ENCODE data around the gene KRT6C. TPM values are rescaled to one million over a fixed set of nuclear protein-coding genes. Genes with fewer than 3 reads are reported as not detected.
A peak's percentile ranks its signal among the peaks of the same experiment; 100 is the strongest.

The KRT6C gene
- total RNA-seq: not detected
- long read RNA-seq: 0 reads

DNA sequence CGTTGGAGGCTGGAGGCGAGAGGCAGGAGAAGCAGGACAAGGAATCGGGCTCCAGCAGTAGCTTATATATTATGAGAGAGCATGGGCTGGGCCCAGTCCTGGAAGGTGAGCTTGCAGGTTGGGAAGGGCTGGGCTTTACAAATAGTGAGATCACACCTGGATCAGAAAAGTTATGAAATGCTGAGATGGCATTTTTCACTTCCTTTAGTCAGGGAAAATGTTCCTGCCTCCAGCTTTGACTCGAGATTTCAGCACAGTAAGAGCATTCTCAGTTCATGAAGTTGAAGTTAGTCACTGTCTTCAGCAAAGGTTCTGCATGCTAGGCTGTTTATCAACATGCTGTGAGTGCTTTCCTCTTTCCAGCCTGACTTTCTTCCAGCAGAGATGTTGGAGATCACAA lies at the start of gene KRT6C:
TSS of gene KRT6C (minus strand) at position 38 of the 400 bp plus-strand sequence. CDS start 68 bp downstream, outside the sequence.
- DNase-seq (no peak), ATAC-seq (no peak)
- intact Hi-C loops (cut with DNase I): no loop called here

DNA sequence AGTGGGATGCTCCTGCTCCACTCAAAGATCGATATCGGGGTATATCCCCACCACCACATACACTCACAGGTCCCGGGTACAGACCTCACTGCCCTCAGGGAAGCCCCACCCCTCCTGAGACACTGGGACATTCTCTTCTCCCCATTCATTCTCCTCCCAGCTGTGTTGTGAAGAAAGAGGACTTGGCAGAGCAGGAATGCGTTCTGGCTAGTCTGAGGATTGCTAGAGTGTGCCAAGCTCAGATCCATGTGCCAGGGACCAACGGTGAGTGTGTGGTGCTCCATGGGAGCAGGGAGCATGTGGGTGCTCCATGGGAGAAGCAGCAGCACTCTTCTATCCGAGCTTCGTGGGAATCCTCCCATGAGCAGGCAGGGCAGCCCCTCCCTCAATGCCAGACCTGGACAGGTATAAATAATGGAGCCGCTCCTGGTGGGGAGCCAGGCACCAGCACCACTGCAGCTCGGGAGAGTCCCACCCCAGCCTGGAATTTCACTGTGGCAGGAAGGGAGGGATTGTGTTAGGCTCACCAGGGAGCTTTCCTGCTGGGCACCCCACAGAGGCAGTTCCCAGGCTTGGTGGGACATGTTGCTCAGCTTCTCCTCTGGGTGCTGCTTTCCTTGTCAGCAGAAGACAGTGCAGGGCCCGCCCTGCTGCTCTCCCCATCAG lies 48.9 kb upstream of the KRT6C start:
- Histone ChIP-seq H3K4me1 (no peaks in the 10 kb centered on the region), H3K4me3 (no peak overlapping the region), H3K27me3 (ENCODE audit: low read depth) (peaks cover under 1% of the 10 kb centered on the region), H3K36me3 (no peaks in the 10 kb centered on the region), H3K27ac (no peak overlapping the region), H3K9me3 (no peaks in the 10 kb centered on the region)
- ATAC-seq (no peak), DNase-seq (no peak)
- intact Hi-C loops (cut with DNase I): no loop called here
- TF ChIP-seq, protein P1, sequence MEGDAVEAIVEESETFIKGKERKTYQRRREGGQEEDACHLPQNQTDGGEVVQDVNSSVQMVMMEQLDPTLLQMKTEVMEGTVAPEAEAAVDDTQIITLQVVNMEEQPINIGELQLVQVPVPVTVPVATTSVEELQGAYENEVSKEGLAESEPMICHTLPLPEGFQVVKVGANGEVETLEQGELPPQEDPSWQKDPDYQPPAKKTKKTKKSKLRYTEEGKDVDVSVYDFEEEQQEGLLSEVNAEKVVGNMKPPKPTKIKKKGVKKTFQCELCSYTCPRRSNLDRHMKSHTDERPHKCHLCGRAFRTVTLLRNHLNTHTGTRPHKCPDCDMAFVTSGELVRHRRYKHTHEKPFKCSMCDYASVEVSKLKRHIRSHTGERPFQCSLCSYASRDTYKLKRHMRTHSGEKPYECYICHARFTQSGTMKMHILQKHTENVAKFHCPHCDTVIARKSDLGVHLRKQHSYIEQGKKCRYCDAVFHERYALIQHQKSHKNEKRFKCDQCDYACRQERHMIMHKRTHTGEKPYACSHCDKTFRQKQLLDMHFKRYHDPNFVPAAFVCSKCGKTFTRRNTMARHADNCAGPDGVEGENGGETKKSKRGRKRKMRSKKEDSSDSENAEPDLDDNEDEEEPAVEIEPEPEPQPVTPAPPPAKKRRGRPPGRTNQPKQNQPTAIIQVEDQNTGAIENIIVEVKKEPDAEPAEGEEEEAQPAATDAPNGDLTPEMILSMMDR (IDR thresholded peaks at IDR 0.05): no peak

More for the DNA sequence above, at the start of gene KRT6C:
- no peaks in the 10 kb centered on the region for H3K27me3 ChIP-seq (ENCODE audit: low read depth)
- no peak within 1 kb of the TSS for H3K27ac ChIP-seq
- H3K4me3 ChIP-seq: no peak within 1 kb of the TSS
- no peaks in the 10 kb centered on the region for H3K9me3 ChIP-seq
- no peaks in the 10 kb centered on the region for H3K36me3 ChIP-seq
- H3K4me1 ChIP-seq: no peaks in the 10 kb centered on the region
- TF ChIP-seq, protein P1 (IDR thresholded peaks at IDR 0.05): no peak

DNA sequence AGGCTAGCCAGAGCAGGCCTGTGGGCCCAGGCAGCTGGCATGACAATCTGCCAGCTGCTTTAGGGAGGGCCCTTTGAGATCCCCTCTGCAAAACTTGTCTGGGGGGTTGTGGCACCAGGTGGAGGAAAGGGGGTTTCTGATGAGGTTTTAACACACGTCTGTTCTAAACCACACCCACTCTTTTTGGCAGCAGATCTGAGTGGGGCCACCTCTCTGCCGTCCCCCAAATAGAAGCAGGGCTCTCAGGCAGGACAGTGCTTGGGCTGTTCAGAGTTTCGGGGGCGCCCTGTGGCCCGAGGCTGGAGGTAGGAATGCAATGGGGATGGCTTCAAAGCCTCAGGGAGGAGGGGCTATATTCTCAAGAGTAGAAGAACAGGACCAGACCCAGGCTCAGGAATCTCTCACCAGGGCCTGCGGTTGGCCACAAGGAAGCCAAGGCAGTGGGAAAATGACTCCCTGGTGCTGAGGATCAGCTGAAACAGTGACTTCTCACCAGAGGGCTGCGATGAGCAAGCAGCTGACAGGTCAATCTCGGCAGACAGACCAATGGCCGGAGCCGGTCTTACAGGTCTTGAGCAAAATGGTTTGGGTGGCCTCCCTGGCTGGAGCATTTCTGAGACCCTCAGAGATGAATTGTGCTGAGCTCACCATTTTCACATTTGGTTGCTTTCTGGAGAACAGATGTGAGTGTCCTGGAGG lies 48.1 kb upstream of the KRT6C start:
- H3K4me3 ChIP-seq: no peak overlapping the region

DNA sequence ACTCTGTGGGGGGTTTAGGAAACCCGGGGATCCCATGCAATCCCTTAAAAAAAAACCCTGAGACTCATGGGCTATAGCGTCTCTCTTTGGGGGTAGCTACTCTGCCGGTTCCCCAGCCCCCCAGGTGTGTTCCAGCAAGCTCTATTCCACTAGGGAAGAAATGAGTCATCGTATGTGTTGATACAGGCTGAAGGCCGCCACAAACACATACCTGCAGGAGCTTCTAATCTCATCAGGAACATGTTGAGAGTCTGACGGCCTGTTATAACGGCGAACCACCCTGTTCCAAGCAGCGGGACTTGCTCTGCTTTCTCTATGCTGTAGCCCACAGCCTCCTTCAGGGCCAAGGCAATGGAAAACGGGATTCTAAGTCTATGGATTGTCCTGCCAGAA lies 47.6 kb upstream of the KRT6C start:
- Histone ChIP-seq H3K36me3 (no peaks in the 10 kb centered on the region), H3K27me3 (ENCODE audit: low read depth) (no peaks in the 10 kb centered on the region), H3K9me3 (no peaks in the 10 kb centered on the region), H3K4me3 (no peak overlapping the region), H3K27ac (no peak overlapping the region), H3K4me1 (no peaks in the 10 kb centered on the region)
- TF ChIP-seq, protein P1 (IDR thresholded peaks at IDR 0.05): no peak
- ATAC-seq (peak in 1 of 2 donors; percentile 26), DNase-seq (no peak)
- intact Hi-C loops (cut with DNase I): no loop called here

More for the DNA sequence above, 48.1 kb upstream of the KRT6C start:
- intact Hi-C loops (cut with DNase I): no loop called here
- H3K4me1 ChIP-seq: no peaks in the 10 kb centered on the region
- no peak overlapping the region for H3K27ac ChIP-seq
- DNase-seq: no peak
- H3K27me3 ChIP-seq (ENCODE audit: low read depth): no peaks in the 10 kb centered on the region
- TF ChIP-seq, protein P1 (IDR thresholded peaks at IDR 0.05): no peak
- H3K9me3 ChIP-seq: no peaks in the 10 kb centered on the region
- H3K36me3 ChIP-seq: no peaks in the 10 kb centered on the region
- no peak for ATAC-seq

DNA sequence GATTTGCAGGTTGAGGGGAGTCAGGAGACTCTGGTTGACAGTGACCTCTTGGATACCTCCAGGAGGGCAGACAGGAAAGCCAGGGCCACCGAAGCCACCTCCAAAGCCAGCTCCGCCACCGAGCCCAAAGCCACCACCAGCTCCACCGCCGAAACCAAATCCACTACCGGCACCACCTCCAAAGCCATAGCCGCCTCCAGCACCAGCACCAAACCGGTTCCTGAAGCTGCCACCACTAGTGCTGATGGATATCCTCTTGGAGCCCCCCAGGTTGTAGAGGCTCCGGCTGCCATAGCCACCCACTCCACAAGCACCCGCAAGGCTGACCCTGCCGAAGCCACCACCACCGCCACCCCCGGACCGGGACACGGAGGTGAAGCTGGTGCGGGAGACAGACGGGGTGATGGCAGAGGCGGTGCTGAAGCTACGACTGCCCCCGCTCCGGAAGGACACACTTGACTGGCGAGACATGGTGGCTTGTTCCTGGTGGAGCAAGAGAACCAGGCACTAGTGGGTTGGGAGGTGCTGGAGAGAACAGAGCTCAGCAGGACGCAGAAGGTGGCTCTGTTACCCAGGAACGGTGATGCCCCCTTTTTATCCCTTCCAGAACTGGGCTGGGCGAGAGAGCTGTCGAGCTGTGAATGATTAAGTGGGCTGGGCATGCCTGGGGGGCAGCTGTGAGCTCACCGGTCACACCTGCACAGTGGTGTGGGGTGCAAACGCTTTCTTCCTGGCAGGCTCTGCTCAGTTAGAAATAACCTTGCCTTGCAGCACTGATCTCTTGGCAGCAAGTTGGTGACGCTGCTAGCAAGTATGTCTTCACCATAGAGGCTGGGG lies 46.4 kb upstream of the KRT6C start, which contains the start of gene KRT5:
TSS of gene KRT5 (minus strand) at position 569 of the 837 bp plus-strand sequence. CDS start at position 471, 98 bp downstream.
- intact Hi-C loops (cut with DNase I): no loop called here
- H3K27ac ChIP-seq: no peak within 1 kb of the TSS
- no peak for ATAC-seq

More for the DNA sequence above, 46.4 kb upstream of the KRT6C start, which contains the start of gene KRT5:
- Histone ChIP-seq H3K4me3 (no peak within 1 kb of the TSS), H3K4me1 (no peaks in the 10 kb centered on the region), H3K36me3 (no peaks in the 10 kb centered on the region), H3K27me3 (ENCODE audit: low read depth) (no peaks in the 10 kb centered on the region), H3K9me3 (no peaks in the 10 kb centered on the region)
- TF ChIP-seq, protein P1 (IDR thresholded peaks at IDR 0.05): no peak
- DNase-seq: no peak

All from lower lobe of right lung (tissue), 2 donors.